SK-N-SH (cell line): Measurements from ENCODE around the gene BRME1. TPM values are rescaled to one million over a fixed set of nuclear protein-coding genes. Genes with fewer than 3 reads are reported as not detected.
A peak's percentile ranks its signal among the peaks of the same experiment; 100 is the strongest.

Experiments used
- CTCF ChIA-PET: fragments of 300-600, 350-600 bp; formaldehyde crosslinking; extraction: SDS; loops from one replicate; lab custom pipeline; 2021; lab: Yijun Ruan, JAX
- POLR2A ChIA-PET: fragments of 350-600 bp; sonication (Branson Sonifier 250); formaldehyde crosslinking; extraction: SDS; loops from one replicate; lab custom pipeline; 2020; ENCODE audit warnings: antibody characterized with exemption, inconsistent platforms; lab: Yijun Ruan, JAX
- DNase-seq: peaks from one replicate; pipeline ENCODE4 v3.0.0; 2012
- H2AFZ ChIP-seq: fragments of 200-600 bp; sonication (generic); 2 replicates; pipeline ENCODE4 v1.8.1; 2016; ENCODE audit warnings: antibody characterized with exemption, mild to moderate bottlenecking, low read depth
- H3F3A ChIP-seq: fragments of 200-600 bp; sonication (generic); replicated peaks from 2 replicates; pipeline ENCODE3; 2016; ENCODE audit warnings: antibody characterized with exemption, mild to moderate bottlenecking; ENCODE audit not compliant: insufficient read depth
- H3K27ac ChIP-seq, 2 experiments: fragments of 200-500 bp in 1 of 2; fragments of 200-600 bp in 1 of 2; sonication (Bioruptor generic) in 1 of 2; sonication (generic), shearing (Covaris generic) in 1 of 2; 2 replicates each; pipeline versions ENCODE4 v1.5.1 to v1.6.1; 2014 to 2016; ENCODE audit warnings: low read depth in 2 of 2, inconsistent platforms in 1 of 2, low read length in 1 of 2, mild to moderate bottlenecking in 1 of 2, mixed read lengths in 1 of 2
- H3K27me3 ChIP-seq: fragments of 200-600 bp; sonication (generic), shearing (Covaris generic); 2 replicates; pipeline ENCODE4 v1.6.1; 2016; ENCODE audit warnings: mixed run types; ENCODE audit not compliant: insufficient read depth
- H3K36me3 ChIP-seq, 2 experiments: fragments of 200-500 bp in 1 of 2; fragments of 200-600 bp in 1 of 2; sonication (Bioruptor generic) in 1 of 2; sonication (generic) in 1 of 2; replicated peaks in 1 of 2; 2 replicates each; pipeline versions ENCODE3 to v1.5.1; 2014 to 2016; ENCODE audit warnings: low read length in 1 of 2, mild to moderate bottlenecking in 1 of 2; ENCODE audit not compliant: insufficient read depth in 2 of 2, control insufficient read depth in 1 of 2
- H3K4me1 ChIP-seq, 2 experiments: fragments of 200-500 bp in 1 of 2; fragments of 200-600 bp in 1 of 2; sonication (Bioruptor generic) in 1 of 2; sonication (generic), shearing (Covaris generic) in 1 of 2; 2 replicates each; pipeline versions ENCODE4 v1.5.1 to v1.6.1; 2014 to 2016; ENCODE audit warnings: low read depth in 1 of 2, low read length in 1 of 2, mixed run types in 1 of 2; ENCODE audit not compliant: insufficient read depth in 2 of 2, control insufficient read depth in 1 of 2
- H3K4me2 ChIP-seq: fragments of 200-600 bp; sonication (generic), shearing (Covaris generic); 2 replicates; pipeline ENCODE4 v1.6.1; 2017; ENCODE audit warnings: mixed run types
- H3K4me3 ChIP-seq, 2 experiments: fragments of 200-500 bp in 1 of 2; fragments of 200-600 bp in 1 of 2; sonication (Bioruptor generic) in 1 of 2; sonication (generic), shearing (Covaris generic) in 1 of 2; 2 replicates each; pipeline versions ENCODE4 v1.5.1 to v1.8.1; 2014 to 2016; ENCODE audit warnings: low read depth in 2 of 2, inconsistent platforms in 1 of 2, low read length in 1 of 2, mild to moderate bottlenecking in 1 of 2, mixed read lengths in 1 of 2, moderate library complexity in 1 of 2
- H3K79me2 ChIP-seq: fragments of 200-600 bp; sonication (generic); 2 replicates; pipeline ENCODE4 v1.8.1; 2017; ENCODE audit warnings: mild to moderate bottlenecking; ENCODE audit not compliant: insufficient read depth
- H3K9ac ChIP-seq: fragments of 200-600 bp; sonication (generic); 2 replicates; pipeline ENCODE4 v1.6.1; 2017; ENCODE audit warnings: mixed run types
- H3K9me2 ChIP-seq: fragments of 200-600 bp; sonication (generic); 2 replicates; pipeline ENCODE4 v1.6.1; 2017; ENCODE audit warnings: mixed run types
- H3K9me3 ChIP-seq: fragments of 200-600 bp; sonication (generic); 2 replicates; pipeline ENCODE4 v1.6.1; 2017; ENCODE audit warnings: mixed run types, mild to moderate bottlenecking, moderate library complexity
- H4K20me1 ChIP-seq: fragments of 200-600 bp; sonication (generic); 2 replicates; pipeline ENCODE4 v1.6.1; 2017; ENCODE audit warnings: mild to moderate bottlenecking, mixed run types; ENCODE audit not compliant: insufficient read depth
- CTCF ChIP-seq: fragments of 200-600 bp; sonication (generic); IDR thresholded peaks from 2 replicates; pipeline ENCODE4 v1.6.1; 2017; ENCODE audit warnings: antibody characterized with exemption, mild to moderate bottlenecking, moderate library complexity
- EP300 ChIP-seq, 2 experiments: IDR thresholded peaks; 2 replicates each; pipeline versions ENCODE4 v1.4.0 to v1.6.1; 2012; ENCODE audit warnings: borderline replicate concordance in 1 of 2, low read depth in 1 of 2, low read length in 1 of 2
- FOXM1 ChIP-seq: IDR thresholded peaks from 2 replicates; pipeline ENCODE4 v1.4.0; 2012; ENCODE audit warnings: low read depth, mild to moderate bottlenecking
- GATA2 ChIP-seq: sonication (generic); formaldehyde crosslinking; IDR thresholded peaks from 2 replicates; pipeline ENCODE4 v1.5.0; 2020; ENCODE audit warnings: mild to moderate bottlenecking, missing genetic modification reagents
- PBX3 ChIP-seq: IDR thresholded peaks from 2 replicates; pipeline ENCODE4; 2012
- POLR2AphosphoS5 ChIP-seq: IDR thresholded peaks from 2 replicates; pipeline ENCODE4 v1.6.1; 2012; ENCODE audit warnings: low read depth, low read length
- RCOR1 ChIP-seq: fragments of 150-350 bp; IDR thresholded peaks from 2 replicates; pipeline ENCODE4 v1.6.1; 2017; ENCODE audit warnings: antibody characterized with exemption, low read length
- SIN3A ChIP-seq: IDR thresholded peaks from 2 replicates; pipeline ENCODE4 v1.6.1; 2012; ENCODE audit warnings: low read depth, mild to moderate bottlenecking, low read length, moderate library complexity, borderline replicate concordance
- USF2 ChIP-seq: fragments of 150-350 bp; IDR thresholded peaks from 2 replicates; pipeline ENCODE4 v1.6.1; 2017; ENCODE audit warnings: antibody characterized with exemption, low read length, low read depth, borderline replicate concordance
- YY1 ChIP-seq: IDR thresholded peaks from 2 replicates; pipeline ENCODE4 v1.4.0; 2012; ENCODE audit warnings: low read depth, mild to moderate bottlenecking
- ZBTB33 ChIP-seq: IDR thresholded peaks from 2 replicates; pipeline ENCODE4 v1.4.0; 2012; ENCODE audit warnings: low read depth, borderline replicate concordance
- WGBS: methylation state at CpG from one replicate; pipeline ENCODE4 v1.1.6; 2017; ENCODE audit warnings: low lambda C conversion rate; 5-methylcytosine and 5-hydroxymethylcytosine counted together
- polyA plus RNA-seq, 3 experiments: library from polyadenylated mRNA; depleted of rRNA; stranded (reverse); fragments of >200 nt; gene quantifications; 2 replicates each; pipeline ENCODE4 v1.2.3, GENCODE V29; 2012

BRME1 gene
- polyA plus RNA-seq, 1 of the 3 experiments (the other 2 are of a cell fraction): 1.5 TPM

GRCh38 chr19:13839130-13839937 lies 66.6 kb downstream of the BRME1 start (continued):
- TF ChIP-seq PBX3: peak; percentile 95
- TF ChIP-seq FOXM1: 0 out of 2 replicates have a peak, but pooled peaks have one; percentile 47
- TF ChIP-seq SIN3A: peak; percentile 27; the same call in 1 of the 2 replicates
- TF ChIP-seq ZBTB33: 0 out of 2 replicates have a peak, but pooled peaks have one; percentile 29
- no peak for TF ChIP-seq CTCF
- peak; percentile 80 for TF ChIP-seq YY1
- TF ChIP-seq POLR2AphosphoS5: peak; percentile 57

GRCh38 chr19:13838435-13839129 lies 67.3 kb downstream of the BRME1 start:
- H3K79me2 ChIP-seq: peaks cover 95% of the 10 kb centered on the region
- no peak overlapping the region for H2AFZ ChIP-seq
- H3K27me3 ChIP-seq: no peaks in the 10 kb centered on the region
- 32% methylated on average over 15 of the region's 18 CpGs for WGBS
- peak overlapping the region; percentile 99 for H3K9ac ChIP-seq
- no peaks in the 10 kb centered on the region for H3K9me2 ChIP-seq
- peak overlapping the region; percentile 93 for H3K4me2 ChIP-seq
- H3K36me3 ChIP-seq: peaks cover 25 to 66% of the 10 kb centered on the region in 2 experiments
- TF ChIP-seq GATA2 (CRISPR knock-in tag): no peak
- TF ChIP-seq EP300 (IDR thresholded peaks at IDR 0.05; ENCODE audit: borderline replicate concordance in 1 of 2, low read depth in 1 of 2, low read length in 1 of 2): peak in 1 of 2 experiments; percentile 66; a peak in 2 of 4 replicates
- peak; percentile 37; the same call in 1 of the 2 replicates for TF ChIP-seq RCOR1
- no peak for TF ChIP-seq USF2
- peak overlapping the region; percentile 77 to 82 for H3K4me3 ChIP-seq
- DNase-seq: no peak
- POLR2A ChIA-PET: interaction anchor here (0.8 to 1.7 kb wide), 3 partner anchors 9 to 43 kb away, joined by 3 to 7 read pairs (median 5); partner anchors contain the start of gene ZSWIM4
- peaks cover 82% of the 10 kb centered on the region for H3F3A ChIP-seq
- no peaks in the 10 kb centered on the region for H3K9me3 ChIP-seq
- CTCF ChIA-PET: interaction anchor here (0.6 to 8.4 kb wide), 2 partner anchors 26 kb away, joined by 3 to 61 read pairs; no protein-coding TSS in a partner anchor
- peaks cover 88% of the 10 kb centered on the region for H4K20me1 ChIP-seq
- H3K4me1 ChIP-seq: peaks cover 53 to 65% of the 10 kb centered on the region in 2 experiments
- H3K27ac ChIP-seq: peak overlapping the region; percentile 97 to 99
